Body of pancreas (tissue), 4 donors: Measurements from ENCODE around the gene HSPA12A. TPM values are rescaled to one million over a fixed set of nuclear protein-coding genes. Genes with fewer than 3 reads are reported as not detected.

Source experiments
- ATAC-seq: fragments of 150-250 bp; one replicate; pipeline ENCODE4 v1.9.1; 2016
- DNase-seq, 4 donors: peaks; one replicate each; pipeline ENCODE4 v3.0.0-alpha.2; 2019
- H3K27ac ChIP-seq, 4 donors: fragments of 200-600 bp; sonication (generic); 1 replicate in 3 of 4; 2 replicates in 1 of 4; pipeline versions ENCODE4 v1.5.1 to v1.6.1; 2016 to 2019; ENCODE audit warnings: mild to moderate bottlenecking in 1 of 4, mixed read lengths in 1 of 4, moderate library complexity in 1 of 4
- H3K27me3 ChIP-seq, 2 donors: fragments of 200-600 bp; sonication (generic); one replicate each; pipeline ENCODE4 v1.6.0; 2016; ENCODE audit warnings: mild to moderate bottlenecking in 1 of 2
- H3K36me3 ChIP-seq, 2 donors: fragments of 200-600 bp; sonication (generic); replicated peaks in 1 of 2; 2 replicates each; pipeline ENCODE4 v1.5.1; 2016; ENCODE audit warnings: low read depth in 2 of 2; ENCODE audit not compliant: insufficient read depth in 1 of 2
- H3K4me1 ChIP-seq: fragments of 200-600 bp; sonication (generic); one replicate; pipeline ENCODE4 v1.6.0; 2016
- H3K4me3 ChIP-seq, 2 donors: fragments of 200-600 bp; sonication (generic); 1 replicate in 1 of 2; 2 replicates in 1 of 2; pipeline ENCODE4 v1.5.1; 2016 to 2019
- H3K9me3 ChIP-seq, 3 donors: fragments of 200-600 bp; sonication (generic); 1 replicate in 2 of 3; 2 replicates in 1 of 3; pipeline ENCODE4 v1.5.1; 2016
- CTCF ChIP-seq, 7 experiments: fragments of 450-650 bp in 4 of 7; fragments of 200-600 bp in 3 of 7; sonication (generic) in 3 of 7; IDR thresholded peaks; one replicate each; pipeline ENCODE4 v1.5.1; 2016 to 2019; ENCODE audit warnings: antibody characterized with exemption in 7 of 7
- POLR2A ChIP-seq, 3 donors: fragments of 450-650 bp; IDR thresholded peaks; one replicate each; pipeline ENCODE4 v1.6.1; 2016; ENCODE audit warnings: antibody characterized with exemption in 3 of 3, mild to moderate bottlenecking in 2 of 3
- WGBS, 2 donors: methylation state at CpG; one replicate each; pipeline ENCODE4 v1.1.5; 2017; 5-methylcytosine and 5-hydroxymethylcytosine counted together
- intact Hi-C: fragments of 100-400 bp; cut with DNase I; formaldehyde crosslinking; loops from one replicate; pipeline ENCODE4 v1.15.1; 2023
- total RNA-seq, 2 donors: library from RNA; depleted of rRNA; stranded (reverse); fragments of >200 nt; gene quantifications; one replicate each; pipeline ENCODE4 v1.1.0, GENCODE V29; 2016

The HSPA12A gene
- total RNA-seq, 2 donors from 2014 or later, result 8.3 to 22.7 TPM

GRCh38 chr10:116670706-116671105 is 71.7 kb downstream of the HSPA12A start:
- 81 to 85% methylated on average over 6 of the region's 6 CpGs for WGBS, 2 donors
- Histone ChIP-seq H3K4me1 (peaks cover 5% of the 10 kb centered on the region), H3K27me3 (no peaks in the 10 kb centered on the region), H3K27ac (no peak overlapping the region), H3K9me3 (no peaks in the 10 kb centered on the region), H3K36me3 (no peaks in the 10 kb centered on the region), H3K4me3 (no peak overlapping the region)
- intact Hi-C loops, result no loop called here
- TF ChIP-seq POLR2A (IDR thresholded peaks at IDR 0.05) (no peak), CTCF (IDR thresholded peaks at IDR 0.05) (no peak)
- DNase-seq (peak in 1 of 4 donors; percentile 5), ATAC-seq (no peak)

GRCh38 chr10:116669832-116670644 is 72.3 kb downstream of the HSPA12A start:
- WGBS, 2 donors, result 31 to 53% methylated on average over 21 to 40 of the region's 41 CpGs
- Histone ChIP-seq H3K9me3 (no peaks in the 10 kb centered on the region), H3K4me1 (peaks cover 9% of the 10 kb centered on the region), H3K4me3 (no peak overlapping the region), H3K27ac (no peak overlapping the region), H3K27me3 (no peaks in the 10 kb centered on the region), H3K36me3 (no peaks in the 10 kb centered on the region)
- ATAC-seq (no peak), DNase-seq (peak in 1 of 4 donors; percentile 12)
- intact Hi-C loops, result no loop called here
- no peak for TF ChIP-seq CTCF (IDR thresholded peaks at IDR 0.05)
- TF ChIP-seq POLR2A (IDR thresholded peaks at IDR 0.05), result no peak

- 89 to 96% methylated on average over 5 of the region's 5 CpGs for WGBS, 2 donors
- Histone ChIP-seq H3K4me3 (no peak overlapping the region), H3K27ac (no peak overlapping the region), H3K27me3 (no peaks in the 10 kb centered on the region), H3K4me1 (peaks cover 16% of the 10 kb centered on the region), H3K36me3 (no peaks in the 10 kb centered on the region), H3K9me3 (no peaks in the 10 kb centered on the region)
- DNase-seq (peak in 1 of 4 donors; percentile 7), ATAC-seq (no peak)
- TF ChIP-seq POLR2A (IDR thresholded peaks at IDR 0.05) (no peak), CTCF (IDR thresholded peaks at IDR 0.05) (no peak)
- intact Hi-C loops, result no loop called here
These were observed 73.3 kb downstream of the HSPA12A start for GRCh38 chr10:116669080-116669479.

- peak in 1 of 4 donors; percentile 9 for DNase-seq
- intact Hi-C loops, result no loop called here
- Histone ChIP-seq H3K36me3 (no peaks in the 10 kb centered on the region), H3K27ac (no peak overlapping the region), H3K4me1 (peaks cover 16% of the 10 kb centered on the region), H3K4me3 (no peak overlapping the region), H3K27me3 (no peaks in the 10 kb centered on the region), H3K9me3 (no peaks in the 10 kb centered on the region)
- no peak for ATAC-seq
- no peak for TF ChIP-seq CTCF (IDR thresholded peaks at IDR 0.05)
- TF ChIP-seq POLR2A (IDR thresholded peaks at IDR 0.05), result no peak
- WGBS, 2 donors, result 77 to 78% methylated on average over 2 of the region's 2 CpGs
These were observed 73.9 kb downstream of the HSPA12A start for GRCh38 chr10:116668446-116668845.

- H3K36me3 ChIP-seq, result no peaks in the 10 kb centered on the region
- intact Hi-C loops, result no loop called here
- DNase-seq, result peak in 1 of 4 donors; percentile 8
- ATAC-seq, result no peak
- H3K27ac ChIP-seq, result no peak overlapping the region
- WGBS, 2 donors, result 80 to 92% methylated on average over 9 of the region's 9 CpGs
- no peaks in the 10 kb centered on the region for H3K27me3 ChIP-seq
- TF ChIP-seq CTCF (IDR thresholded peaks at IDR 0.05) (no peak), POLR2A (IDR thresholded peaks at IDR 0.05) (peak in 1 of 3 donors; percentile 10)
- H3K4me3 ChIP-seq, result no peak overlapping the region
- H3K9me3 ChIP-seq, result no peaks in the 10 kb centered on the region
- H3K4me1 ChIP-seq, result peaks cover 16% of the 10 kb centered on the region
These were observed 74.3 kb downstream of the HSPA12A start for GRCh38 chr10:116668018-116668417.
